HCT116 (cell line): ENCODE data around the gene ATP11B.

Experiments
- CTCF ChIP-seq, 3 experiments: fragments of 200-600 bp in 1 of 3; sonication (generic) in 1 of 3; IDR thresholded peaks in 2 of 3; conservative IDR thresholded peaks in 1 of 3; 2 replicates each; pipeline ENCODE4 v1.5.1; 2012 to 2017; ENCODE audit warnings: low read depth in 2 of 3, low read length in 2 of 3, antibody characterized with exemption in 1 of 3, borderline replicate concordance in 1 of 3, control low read depth in 1 of 3, mild to moderate bottlenecking in 1 of 3, mixed read lengths in 1 of 3, mixed run types in 1 of 3, moderate library complexity in 1 of 3; ENCODE audit not compliant: insufficient read depth in 1 of 3
- EZH2phosphoT487 ChIP-seq: fragments of 200-600 bp; IDR thresholded peaks from 2 replicates; pipeline ENCODE4 v1.6.1; 2018; ENCODE audit warnings: antibody characterized with exemption, borderline replicate concordance
- MAX ChIP-seq: IDR thresholded peaks from 2 replicates; pipeline ENCODE4 v1.6.1; 2012
- POLR2A ChIP-seq: IDR thresholded peaks from 2 replicates; pipeline ENCODE4 v1.7.0; 2011; ENCODE audit warnings: borderline replicate concordance; ENCODE audit not compliant: insufficient read depth, insufficient read length; ENCODE audit errors: extremely low read depth
- POLR2AphosphoS5 ChIP-seq: IDR thresholded peaks from 2 replicates; pipeline ENCODE4 v1.6.1; 2011; ENCODE audit warnings: mild to moderate bottlenecking, low read depth, low read length, moderate library complexity
- YY1 ChIP-seq: IDR thresholded peaks from 2 replicates; pipeline ENCODE4 v1.6.1; 2011; ENCODE audit warnings: low read length, low read depth, moderate library complexity, mild to moderate bottlenecking; ENCODE audit not compliant: insufficient replicate concordance; ENCODE audit errors: extremely low read depth

GRCh38 chr3:182895513-182896112 lies 102.3 kb downstream of the ATP11B start:
- TF ChIP-seq MAX (no peak), CTCF (IDR thresholded peaks at IDR 0.05 in 2 of 3, conservative IDR thresholded peaks at IDR 0.05 in 1 of 3; ENCODE audit: borderline replicate concordance in 1 of 3, insufficient read depth in 1 of 3, low read depth in 2 of 3, low read length in 2 of 3) (no peak), EZH2phosphoT487 (no peak), POLR2AphosphoS5 (no peak), POLR2A (no peak), YY1 (no peak)
